GM23338 (cell line): Measurements from ENCODE around the gene NF1. TPM values are rescaled to one million over a fixed set of nuclear protein-coding genes. Genes with fewer than 3 reads are reported as not detected.

Experiments used
- ATAC-seq: fragments of 200-7000 bp; cut with Tn5 transposase; 3 replicates; pipeline ENCODE4 v1.9.1; 2020
- DNase-seq: peaks from one replicate; pipeline ENCODE4 v3.0.0-alpha.2; 2015; ENCODE audit warnings: low spot score
- H2AFZ ChIP-seq: fragments of 200-600 bp; sonication (generic); 2 replicates; pipeline ENCODE4 v1.8.0; 2016; ENCODE audit warnings: antibody characterized with exemption, mild to moderate bottlenecking, moderate library complexity
- H3F3A ChIP-seq: fragments of 200-600 bp; sonication (generic); replicated peaks from 2 replicates; pipeline ENCODE4 v1.8.0; 2017; ENCODE audit warnings: antibody characterized with exemption, mixed run types, low read depth
- H3K27ac ChIP-seq: fragments of 200-600 bp; sonication (generic); 2 replicates; pipeline ENCODE4 v1.6.1; 2016; ENCODE audit warnings: low read depth
- H3K27me3 ChIP-seq: fragments of 200-600 bp; sonication (generic); 2 replicates; pipeline ENCODE4 v1.8.0; 2016; ENCODE audit warnings: mild to moderate bottlenecking, mixed run types, moderate library complexity; ENCODE audit not compliant: insufficient read depth
- H3K36me3 ChIP-seq: fragments of 200-600 bp; sonication (generic); 2 replicates; pipeline ENCODE4 v1.8.0; 2016; ENCODE audit warnings: mild to moderate bottlenecking; ENCODE audit not compliant: insufficient read depth
- H3K4me1 ChIP-seq: fragments of 200-600 bp; sonication (generic); 2 replicates; pipeline ENCODE4 v1.8.0; 2016; ENCODE audit warnings: mild to moderate bottlenecking, moderate library complexity; ENCODE audit not compliant: insufficient read depth
- H3K4me2 ChIP-seq: fragments of 200-600 bp; sonication (generic); 2 replicates; pipeline ENCODE4 v1.7.1; 2017; ENCODE audit warnings: mixed run types
- H3K4me3 ChIP-seq: fragments of 200-600 bp; sonication (generic); 2 replicates; pipeline ENCODE4 v1.6.1; 2016; ENCODE audit warnings: mixed run types
- H3K79me2 ChIP-seq: fragments of 200-600 bp; sonication (generic); replicated peaks from 2 replicates; pipeline ENCODE4 v1.8.0; 2017; ENCODE audit warnings: mild to moderate bottlenecking; ENCODE audit not compliant: insufficient read depth
- H3K9me2 ChIP-seq: fragments of 200-600 bp; sonication (generic); 2 replicates; pipeline ENCODE4 v1.8.0; 2017; ENCODE audit not compliant: insufficient read depth
- H4K20me1 ChIP-seq: fragments of 200-600 bp; sonication (generic); replicated peaks from 2 replicates; pipeline ENCODE4 v1.8.0; 2017; ENCODE audit warnings: mild to moderate bottlenecking; ENCODE audit not compliant: insufficient read depth
- H3K27ac Mint-ChIP-seq: 2 replicates; pipeline ENCODE4 v1.8.0; 2020; ENCODE audit warnings: inconsistent platforms, mild to moderate bottlenecking, moderate library complexity, mixed read lengths
- H3K27me3 Mint-ChIP-seq: 3 replicates; pipeline ENCODE4 v1.8.0; 2022; ENCODE audit warnings: low read depth, mild to moderate bottlenecking, moderate library complexity, mixed read lengths, inconsistent platforms; ENCODE audit not compliant: insufficient read depth, poor library complexity
- H3K36me3 Mint-ChIP-seq: 3 replicates; pipeline ENCODE4 v1.8.0; 2021; ENCODE audit warnings: low read depth, mild to moderate bottlenecking, inconsistent platforms, moderate library complexity, mixed read lengths
- H3K4me1 Mint-ChIP-seq: 3 replicates; pipeline ENCODE4 v1.8.0; 2020; ENCODE audit warnings: mild to moderate bottlenecking, inconsistent platforms, mixed read lengths
- H3K4me3 Mint-ChIP-seq: 3 replicates; pipeline ENCODE4 v1.8.0; 2021; ENCODE audit warnings: moderate library complexity, mild to moderate bottlenecking, inconsistent platforms, mixed read lengths
- H3K9me3 Mint-ChIP-seq: 3 replicates; pipeline ENCODE4 v1.8.0; 2020; ENCODE audit warnings: moderate library complexity, mild to moderate bottlenecking, inconsistent platforms, mixed read lengths
- CREB1 ChIP-seq: fragments of 250-450 bp; sonication (Bioruptor Pico); IDR thresholded peaks from 2 replicates; pipeline ENCODE4 v1.5.0; 2020; ENCODE audit warnings: low read depth, mild to moderate bottlenecking, moderate library complexity
- JUNB ChIP-seq: IDR thresholded peaks from one replicate; pipeline ENCODE4 v1.6.1; 2016; ENCODE audit warnings: antibody characterized with exemption; ENCODE audit not compliant: unreplicated experiment
- POLR2AphosphoS5 ChIP-seq: IDR thresholded peaks from 2 replicates; pipeline ENCODE4 v1.6.1; 2016; ENCODE audit warnings: antibody characterized with exemption, low read depth
- REST ChIP-seq: IDR thresholded peaks from one replicate; pipeline ENCODE4 v1.6.1; 2018; ENCODE audit warnings: antibody characterized with exemption; ENCODE audit not compliant: unreplicated experiment
- STAT1 ChIP-seq: IDR thresholded peaks from one replicate; pipeline ENCODE4 v1.6.1; 2016; ENCODE audit warnings: antibody characterized with exemption; ENCODE audit not compliant: unreplicated experiment
- ZNF114 ChIP-seq: fragments of 250-450 bp; sonication (Bioruptor Pico); IDR thresholded peaks from 2 replicates; pipeline ENCODE4 v1.5.0; 2020; ENCODE audit warnings: mild to moderate bottlenecking, moderate library complexity
- polyA plus RNA-seq: library from polyadenylated mRNA; unstranded; fragments of >200 nt; fragmentation: Nextera tagmentation; extraction: Ambion mirVana; gene quantifications from 2 replicates; pipeline ENCODE4 v1.2.1, GENCODE V29; 2016
- total RNA-seq: library from RNA; depleted of rRNA; stranded (reverse); fragments of >200 nt; shearing (Covaris generic); gene quantifications from 2 replicates; pipeline ENCODE4 v1.2.3, GENCODE V29; 2014
- TF ChIP-seq, protein P1 (sequence below): IDR thresholded peaks from 2 replicates; pipeline ENCODE4 v1.6.1; 2016; ENCODE audit warnings: antibody characterized with exemption
- TF ChIP-seq, protein P2 (sequence below), 2 experiments: fragments of 200-600 bp in 1 of 2; sonication (generic) in 1 of 2; conservative IDR thresholded peaks; 2 replicates each; pipeline versions ENCODE4 v1.5.1 to v1.6.1; 2016 to 2017; ENCODE audit warnings: antibody characterized with exemption in 2 of 2, low read depth in 2 of 2, mild to moderate bottlenecking in 2 of 2, moderate library complexity in 1 of 2

Gene NF1
- total and polyA plus RNA-seq, 2 experiments from 2014 or later, result 16.3 to 49.7 TPM

- no peak for TF ChIP-seq POLR2AphosphoS5
- TF ChIP-seq, protein P1, sequence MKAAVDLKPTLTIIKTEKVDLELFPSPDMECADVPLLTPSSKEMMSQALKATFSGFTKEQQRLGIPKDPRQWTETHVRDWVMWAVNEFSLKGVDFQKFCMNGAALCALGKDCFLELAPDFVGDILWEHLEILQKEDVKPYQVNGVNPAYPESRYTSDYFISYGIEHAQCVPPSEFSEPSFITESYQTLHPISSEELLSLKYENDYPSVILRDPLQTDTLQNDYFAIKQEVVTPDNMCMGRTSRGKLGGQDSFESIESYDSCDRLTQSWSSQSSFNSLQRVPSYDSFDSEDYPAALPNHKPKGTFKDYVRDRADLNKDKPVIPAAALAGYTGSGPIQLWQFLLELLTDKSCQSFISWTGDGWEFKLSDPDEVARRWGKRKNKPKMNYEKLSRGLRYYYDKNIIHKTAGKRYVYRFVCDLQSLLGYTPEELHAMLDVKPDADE, result no peak
- TF ChIP-seq JUNB, result no peak
- no peak for TF ChIP-seq ZNF114 (CRISPR knock-in tag)
- TF ChIP-seq, protein P2, sequence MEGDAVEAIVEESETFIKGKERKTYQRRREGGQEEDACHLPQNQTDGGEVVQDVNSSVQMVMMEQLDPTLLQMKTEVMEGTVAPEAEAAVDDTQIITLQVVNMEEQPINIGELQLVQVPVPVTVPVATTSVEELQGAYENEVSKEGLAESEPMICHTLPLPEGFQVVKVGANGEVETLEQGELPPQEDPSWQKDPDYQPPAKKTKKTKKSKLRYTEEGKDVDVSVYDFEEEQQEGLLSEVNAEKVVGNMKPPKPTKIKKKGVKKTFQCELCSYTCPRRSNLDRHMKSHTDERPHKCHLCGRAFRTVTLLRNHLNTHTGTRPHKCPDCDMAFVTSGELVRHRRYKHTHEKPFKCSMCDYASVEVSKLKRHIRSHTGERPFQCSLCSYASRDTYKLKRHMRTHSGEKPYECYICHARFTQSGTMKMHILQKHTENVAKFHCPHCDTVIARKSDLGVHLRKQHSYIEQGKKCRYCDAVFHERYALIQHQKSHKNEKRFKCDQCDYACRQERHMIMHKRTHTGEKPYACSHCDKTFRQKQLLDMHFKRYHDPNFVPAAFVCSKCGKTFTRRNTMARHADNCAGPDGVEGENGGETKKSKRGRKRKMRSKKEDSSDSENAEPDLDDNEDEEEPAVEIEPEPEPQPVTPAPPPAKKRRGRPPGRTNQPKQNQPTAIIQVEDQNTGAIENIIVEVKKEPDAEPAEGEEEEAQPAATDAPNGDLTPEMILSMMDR (conservative IDR thresholded peaks at IDR 0.05; ENCODE audit: low read depth in 2 of 2), result no peak
- TF ChIP-seq STAT1, result no peak
- no peak for TF ChIP-seq CREB1 (CRISPR knock-in tag)
- peaks cover 4% of the 10 kb centered on the region for H3K27me3 Mint-ChIP-seq
- H3K9me2 ChIP-seq, result no peaks in the 10 kb centered on the region
- DNase-seq (no peak), ATAC-seq (no peak)
- no peak overlapping the region for H3K4me2 ChIP-seq
- H2AFZ ChIP-seq, result no peak overlapping the region
- H3F3A ChIP-seq, result no peaks in the 10 kb centered on the region
- peaks cover 4% of the 10 kb centered on the region; the same call in 2 of the 3 replicates for H3K4me1 Mint-ChIP-seq
- H3K36me3 ChIP-seq, result no peaks in the 10 kb centered on the region
- H3K27me3 ChIP-seq, result no peaks in the 10 kb centered on the region
- no peaks in the 10 kb centered on the region for H3K9me3 Mint-ChIP-seq
- H3K27ac ChIP-seq, result no peak overlapping the region
- peaks cover 8% of the 10 kb centered on the region; the same call in 1 of the 2 replicates for H3K4me1 ChIP-seq
- H3K4me3 ChIP-seq, result no peak overlapping the region
- H3K27ac Mint-ChIP-seq, result no peak overlapping the region
- H3K4me3 Mint-ChIP-seq, result no peak overlapping the region
- H3K79me2 ChIP-seq, result no peaks in the 10 kb centered on the region
- H4K20me1 ChIP-seq, result no peaks in the 10 kb centered on the region
- H3K36me3 Mint-ChIP-seq, result no peaks in the 10 kb centered on the region
Measured at GRCh38 chr17:31323551-31323950, 228.8 kb downstream of the NF1 start.

DNA sequence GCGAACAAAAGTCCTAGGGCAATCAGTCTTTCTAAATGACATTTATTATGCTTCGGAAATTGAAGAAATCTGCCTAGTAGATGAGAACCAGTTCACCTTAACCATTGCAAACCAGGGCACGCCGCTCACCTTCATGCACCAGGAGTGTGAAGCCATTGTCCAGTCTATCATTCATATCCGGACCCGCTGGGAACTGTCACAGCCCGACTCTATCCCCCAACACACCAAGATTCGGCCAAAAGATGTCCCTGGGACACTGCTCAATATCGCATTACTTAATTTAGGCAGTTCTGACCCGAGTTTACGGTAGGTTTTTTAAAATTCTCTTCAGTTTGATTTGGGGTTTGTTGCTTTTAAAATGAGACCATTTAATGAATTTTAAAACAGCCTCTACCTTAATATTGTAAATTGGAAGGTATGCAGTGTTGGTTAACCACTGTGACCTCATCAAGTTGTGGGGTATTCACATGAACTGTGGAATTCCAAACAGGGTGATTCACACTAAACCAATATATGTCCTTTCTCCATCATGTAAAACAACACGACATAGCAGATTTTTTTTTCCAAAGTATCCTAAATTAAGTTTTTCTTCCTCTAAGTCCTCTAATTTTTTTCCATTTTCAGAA, 232.9 kb downstream of the NF1 start:
- Histone ChIP-seq H3K79me2 (no peaks in the 10 kb centered on the region), H3K36me3 (no peaks in the 10 kb centered on the region), H3K27ac (no peak overlapping the region; the same call in 1 of the 2 replicates), H3K27me3 (no peaks in the 10 kb centered on the region), H3K9me2 (no peaks in the 10 kb centered on the region), H3K4me1 (no peaks in the 10 kb centered on the region), H3F3A (no peaks in the 10 kb centered on the region), H4K20me1 (no peaks in the 10 kb centered on the region), H3K4me2 (no peak overlapping the region), H3K4me3 (no peak overlapping the region), H2AFZ (no peak overlapping the region)
- H3K4me1 Mint-ChIP-seq, result no peaks in the 10 kb centered on the region
- DNase-seq (no peak), ATAC-seq (no peak)
- H3K9me3 Mint-ChIP-seq, result no peaks in the 10 kb centered on the region
- no peaks in the 10 kb centered on the region for H3K36me3 Mint-ChIP-seq
- H3K4me3 Mint-ChIP-seq, result no peak overlapping the region
- peaks cover 4% of the 10 kb centered on the region for H3K27me3 Mint-ChIP-seq
- H3K27ac Mint-ChIP-seq, result peak overlapping the region; percentile 49; the same call in 1 of the 2 replicates
- TF ChIP-seq, protein P1, result no peak
- TF ChIP-seq POLR2AphosphoS5 (no peak), CREB1 (CRISPR knock-in tag) (no peak), REST (no peak)
